Kidney tubule cell (primary cell): ENCODE data around the gene COL3A1.

Experiments used
- DNase-seq: peaks from one replicate; pipeline ENCODE4 v3.0.0-alpha.2; 2018; ENCODE audit warnings: low spot score

The COL3A1 gene

GRCh38 chr2:188975497-188976102 is 1.4 kb downstream of the COL3A1 start:
- DNase-seq: no peak

DNA sequence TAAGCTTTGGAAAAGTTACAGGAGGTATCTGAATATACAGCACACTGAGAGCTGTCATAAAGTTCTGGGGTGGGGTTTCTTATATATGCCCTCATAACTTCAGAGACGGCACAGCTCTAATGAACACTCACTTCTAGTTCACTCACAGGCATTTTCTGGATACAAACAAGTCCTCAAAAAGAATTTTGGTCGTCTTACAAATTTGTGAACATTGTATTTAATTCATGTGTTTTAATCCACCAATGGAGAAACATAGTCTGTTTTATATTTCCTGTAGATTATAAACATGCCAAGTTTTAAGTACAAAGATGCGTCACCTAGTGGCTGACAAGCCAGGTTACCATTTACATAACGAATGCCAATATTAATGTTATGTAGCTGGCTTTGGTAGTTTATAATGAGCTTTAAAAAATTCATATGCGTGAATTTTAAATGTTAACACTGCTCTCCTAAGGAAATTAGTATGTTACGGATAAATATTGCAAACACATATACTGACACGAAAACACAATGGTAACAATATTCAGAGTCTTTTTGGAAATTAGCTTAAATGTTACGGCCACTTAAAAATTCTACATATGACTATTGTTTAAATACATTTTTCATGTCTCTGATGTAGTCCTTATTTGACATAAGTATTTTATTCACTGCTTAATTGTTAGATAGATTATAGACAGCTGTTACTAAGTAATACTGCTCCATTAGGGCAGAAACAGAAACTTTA is 2.5 kb downstream of the COL3A1 start:
- DNase-seq: no peak

GRCh38 chr2:188977317-188977716 is 3.1 kb downstream of the COL3A1 start:
- no peak for DNase-seq

DNA sequence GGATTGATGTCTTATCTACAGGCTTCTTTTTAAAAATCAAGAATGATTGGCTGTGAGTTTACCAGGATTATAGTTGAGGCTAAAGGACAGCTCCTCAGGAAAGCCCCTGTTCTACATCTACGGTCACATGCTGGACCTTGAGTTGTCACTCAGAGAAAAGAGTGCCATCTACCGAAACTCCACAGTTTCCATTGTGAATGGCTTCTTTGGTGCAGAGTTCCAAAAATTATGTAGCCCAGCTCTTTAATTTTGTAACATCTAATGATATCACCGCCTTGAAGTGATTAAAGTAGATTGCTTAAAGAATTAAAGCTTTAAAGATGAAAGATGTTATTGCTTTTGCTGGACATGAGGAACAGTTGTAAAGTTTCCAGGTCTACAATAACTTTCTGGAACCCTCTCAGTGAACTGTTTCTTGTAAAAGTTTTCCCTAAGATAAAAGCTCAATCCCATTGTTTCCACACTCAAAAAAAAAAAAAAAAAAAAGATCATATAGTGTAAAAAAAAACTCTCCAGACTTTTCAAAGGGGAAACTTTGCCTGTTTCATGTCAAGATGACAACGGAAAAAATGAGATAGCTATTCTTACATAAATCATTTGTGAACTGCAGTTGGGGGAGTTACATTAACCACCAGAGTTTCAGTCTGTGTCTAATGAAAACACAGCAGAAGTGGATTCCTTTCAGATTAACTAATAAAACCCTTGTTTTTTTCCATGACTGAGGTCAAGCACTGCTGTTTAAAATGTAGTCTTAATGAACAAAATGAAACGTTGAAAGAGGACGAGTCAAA is 4.3 kb downstream of the COL3A1 start:
- peak; percentile 52 for DNase-seq

DNA sequence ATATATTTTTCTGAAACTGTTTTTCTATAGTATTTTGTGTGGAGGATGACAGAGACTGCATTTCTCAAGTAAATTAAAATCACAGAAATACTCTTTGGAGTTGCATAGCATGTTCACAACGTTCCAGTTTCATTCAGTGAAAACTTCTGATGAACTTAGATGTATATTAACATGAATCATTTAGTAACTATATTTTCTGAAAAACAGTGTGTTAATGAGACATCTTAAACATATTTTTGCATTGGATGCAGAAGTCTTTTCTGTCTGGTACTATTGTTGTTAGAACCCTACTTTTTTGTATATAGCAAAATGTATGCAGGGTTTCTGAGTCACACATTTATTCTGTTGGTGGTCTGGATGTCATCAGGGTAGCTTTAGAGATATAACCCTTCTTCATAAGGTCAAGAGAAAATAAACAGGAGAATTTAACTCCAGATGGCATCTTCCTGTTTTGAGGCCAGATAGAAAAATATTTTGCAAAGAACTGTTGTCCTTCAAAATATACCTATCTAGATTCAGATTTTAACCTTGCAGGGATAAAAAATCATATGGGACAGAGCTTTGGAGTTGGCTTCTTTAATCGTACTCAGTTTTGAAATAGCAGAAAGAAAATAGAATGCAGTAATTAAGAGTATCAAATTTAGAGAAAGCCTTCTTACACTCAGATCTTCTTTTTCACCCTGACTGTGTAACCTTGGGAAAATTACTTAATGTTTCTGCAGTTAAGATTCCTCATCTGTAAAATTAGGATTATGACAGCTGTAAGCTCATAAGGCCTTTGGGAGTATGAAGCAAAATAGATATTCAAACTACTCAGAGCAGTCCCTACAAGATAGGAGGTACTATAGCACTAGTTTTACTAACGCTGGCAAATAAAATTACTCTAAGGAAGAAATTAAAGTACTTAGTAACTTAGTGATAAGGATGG is 5.3 kb downstream of the COL3A1 start:
- DNase-seq: no peak

DNA sequence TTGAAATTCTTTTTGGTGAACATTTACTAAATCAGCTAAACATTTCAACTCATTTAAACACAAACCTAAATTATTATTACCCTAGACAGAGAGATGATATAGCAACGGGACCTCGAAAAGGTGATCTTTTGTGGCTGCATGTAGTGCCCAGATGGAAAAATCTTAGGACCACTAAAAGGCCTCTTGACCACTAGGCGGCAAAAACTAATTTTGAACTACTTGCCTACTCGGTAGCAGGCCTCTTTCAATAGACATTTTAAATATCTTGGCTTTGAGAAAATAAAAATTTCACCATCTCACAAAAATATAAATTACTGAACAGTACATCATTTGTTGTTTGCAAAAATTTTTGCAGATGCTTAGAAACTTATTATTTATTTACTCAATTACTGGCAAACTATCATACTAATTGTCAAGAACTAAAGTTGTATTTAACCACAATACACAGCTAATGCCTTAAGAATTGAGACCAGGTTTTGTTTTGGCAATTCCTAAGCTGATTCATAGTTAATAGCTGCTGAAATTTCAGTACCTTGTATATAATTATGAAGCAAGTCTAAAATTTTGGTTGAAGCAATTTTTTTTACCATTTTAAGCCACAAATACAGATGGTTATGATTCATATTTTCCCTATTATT is 9.4 kb downstream of the COL3A1 start:
- DNase-seq: peak; percentile 12

GRCh38 chr2:188984065-188984491 is 9.9 kb downstream of the COL3A1 start:
- DNase-seq: no peak

DNA sequence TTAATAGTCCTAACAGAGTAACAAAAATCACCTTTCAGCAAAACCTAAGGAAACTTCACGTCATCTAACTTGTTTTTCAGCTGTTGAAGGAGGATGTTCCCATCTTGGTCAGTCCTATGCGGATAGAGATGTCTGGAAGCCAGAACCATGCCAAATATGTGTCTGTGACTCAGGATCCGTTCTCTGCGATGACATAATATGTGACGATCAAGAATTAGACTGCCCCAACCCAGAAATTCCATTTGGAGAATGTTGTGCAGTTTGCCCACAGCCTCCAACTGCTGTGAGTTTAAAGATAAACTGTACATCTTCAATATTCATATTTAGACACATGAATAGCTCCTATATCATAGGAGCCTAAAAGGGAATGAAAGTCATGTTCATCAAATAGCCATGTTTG is 10.5 kb downstream of the COL3A1 start:
- no peak for DNase-seq

DNA sequence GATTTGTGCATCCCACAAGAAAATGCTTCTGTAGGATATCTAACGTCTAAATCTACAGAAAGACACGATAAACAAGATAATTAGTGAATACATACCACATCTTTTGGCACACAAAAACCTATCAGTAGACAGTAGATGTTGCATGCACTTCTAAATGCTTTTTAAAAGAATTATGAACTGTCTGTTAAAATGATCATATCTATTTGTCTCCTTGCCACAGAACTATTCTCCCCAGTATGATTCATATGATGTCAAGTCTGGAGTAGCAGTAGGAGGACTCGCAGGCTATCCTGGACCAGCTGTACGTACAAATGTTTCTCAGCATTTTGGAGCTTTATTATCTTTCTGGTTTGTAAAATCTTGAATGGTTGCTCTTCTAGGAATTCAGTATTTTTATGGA is 12.7 kb downstream of the COL3A1 start:
- DNase-seq: no peak

- DNase-seq: no peak
Measured at GRCh38 chr2:188993247-188993646, 19.1 kb downstream of the COL3A1 start.

- no peak for DNase-seq
Measured at GRCh38 chr2:188997263-188997662, 23.1 kb downstream of the COL3A1 start.

DNA sequence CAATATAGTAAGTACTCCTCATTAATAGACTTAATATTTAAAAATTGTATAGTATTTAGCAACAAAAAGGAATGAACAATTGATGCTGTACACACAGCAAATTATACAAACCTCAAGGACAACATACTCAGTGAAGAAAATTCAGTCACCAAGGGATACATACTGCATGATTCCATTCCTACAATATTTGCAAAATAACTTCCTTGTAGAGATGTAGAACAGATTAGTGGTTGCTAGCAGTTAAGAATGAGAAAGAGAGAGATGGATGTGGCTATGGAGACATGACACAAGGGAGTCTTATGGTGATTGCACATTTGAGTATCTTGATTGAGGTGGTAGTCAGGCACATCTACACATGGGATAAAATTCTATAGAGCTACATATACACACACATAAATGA is 26.0 kb downstream of the COL3A1 start:
- DNase-seq: no peak

- DNase-seq: peak; percentile 37
Measured at GRCh38 chr2:189002079-189002478, 27.9 kb downstream of the COL3A1 start.

- DNase-seq: no peak
Measured at GRCh38 chr2:189008555-189009262, 34.5 kb downstream of the COL3A1 start.

GRCh38 chr2:189010536-189010935 is 36.4 kb downstream of the COL3A1 start:
- no peak for DNase-seq

DNA sequence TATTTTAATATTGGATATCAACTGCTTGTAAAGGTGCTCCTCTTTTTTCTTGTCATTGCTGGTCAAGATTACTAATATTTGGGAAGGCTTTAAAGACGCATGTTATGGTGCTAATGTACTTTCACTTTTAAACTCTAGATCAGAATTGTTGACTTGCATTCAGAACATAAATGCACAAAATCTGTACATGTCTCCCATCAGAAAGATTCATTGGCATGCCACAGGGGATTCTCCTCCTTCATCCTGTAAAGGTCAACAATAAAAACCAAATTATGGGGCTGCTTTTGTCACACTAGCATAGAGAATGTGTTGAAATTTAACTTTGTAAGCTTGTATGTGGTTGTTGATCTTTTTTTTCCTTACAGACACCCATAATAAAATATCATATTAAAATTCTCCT is 38.2 kb downstream of the COL3A1 start:
- no peak for DNase-seq

DNA sequence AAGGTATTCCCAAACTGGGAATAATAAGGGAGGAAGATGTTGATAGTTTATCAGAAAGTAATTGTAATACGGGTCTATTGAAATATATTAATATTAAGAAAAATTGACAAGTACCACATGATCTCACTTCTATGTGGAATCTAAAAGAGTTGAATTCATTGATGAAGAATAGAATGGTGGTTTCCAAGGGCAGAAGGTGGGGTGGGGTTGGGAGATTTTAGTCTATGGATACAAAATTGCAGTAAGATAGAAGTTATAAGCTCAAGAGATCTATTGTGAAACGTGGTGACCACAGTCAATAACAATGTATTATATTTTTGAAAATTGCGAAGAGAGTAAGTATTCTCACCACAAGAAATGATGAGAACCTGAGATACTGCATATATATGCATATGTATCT is 38.9 kb downstream of the COL3A1 start:
- no peak for DNase-seq

DNA sequence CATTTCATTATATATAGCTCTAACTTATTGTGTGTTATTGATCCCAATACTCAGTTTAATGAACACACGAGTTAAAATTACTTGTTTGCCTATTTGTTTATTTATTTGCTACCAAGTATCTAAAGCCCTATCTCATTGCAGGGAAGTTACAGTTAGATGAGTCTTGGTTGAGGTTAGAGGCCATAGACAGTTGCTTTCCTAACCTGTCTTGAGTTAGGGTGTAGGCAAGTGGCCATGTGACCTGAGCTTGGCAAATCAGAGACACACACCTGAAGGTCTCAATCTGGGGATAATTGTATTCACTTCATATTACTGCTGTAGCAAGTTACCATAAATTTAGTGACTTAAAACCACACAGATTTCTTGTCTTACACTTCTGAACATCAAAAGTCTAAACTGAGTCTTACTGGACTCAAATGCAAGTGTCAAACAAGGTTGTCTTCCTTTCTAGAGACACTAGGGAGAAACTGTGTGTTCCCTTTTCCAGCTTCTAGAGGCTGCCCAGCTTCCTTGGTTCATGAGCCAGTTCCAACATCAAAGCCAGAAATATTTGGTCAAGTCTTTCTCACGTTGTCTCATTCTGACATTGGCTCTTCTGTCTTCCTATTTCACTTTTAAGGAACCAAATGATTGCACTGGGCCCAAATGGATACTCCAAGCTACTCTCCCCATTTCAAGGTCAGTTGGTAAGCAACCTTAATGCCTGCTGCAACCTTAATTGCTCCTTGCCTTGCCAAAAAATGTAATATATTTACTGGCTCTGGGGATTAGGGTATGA is 39.7 kb downstream of the COL3A1 start:
- DNase-seq: no peak

DNA sequence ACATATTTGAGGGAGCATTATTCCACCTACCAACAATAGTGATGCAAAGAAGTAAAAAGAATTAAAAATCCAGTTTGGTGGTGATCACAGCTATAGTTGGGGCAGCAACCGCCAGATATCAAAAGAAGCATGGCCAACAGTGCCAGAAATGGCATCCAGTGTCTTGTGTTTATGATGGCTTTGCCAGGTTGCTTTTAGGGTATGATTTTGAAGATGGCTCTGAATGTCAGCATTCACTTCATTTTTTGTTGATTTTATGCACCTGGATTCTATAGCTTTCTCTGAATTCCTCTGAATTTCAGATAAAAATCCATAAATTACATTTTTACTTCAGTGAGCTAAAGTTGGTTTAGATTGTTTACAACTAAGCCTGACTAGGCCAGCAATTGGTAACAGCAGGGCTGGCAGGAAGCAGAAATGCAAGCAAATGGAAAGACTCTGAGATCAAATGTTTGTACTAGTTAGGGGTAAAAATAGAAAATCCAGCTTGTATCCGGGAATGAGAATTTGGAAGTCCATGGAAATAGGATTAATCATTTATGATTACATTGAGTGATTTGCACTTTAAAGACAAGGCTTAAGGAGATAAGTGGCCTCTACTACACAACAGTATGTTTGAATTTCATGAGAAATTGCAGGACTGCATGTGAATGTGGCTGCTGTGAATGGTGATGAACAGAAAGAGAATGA is 40.4 kb downstream of the COL3A1 start:
- DNase-seq: no peak

- no peak for DNase-seq
Measured at GRCh38 chr2:189015359-189015758, 41.2 kb downstream of the COL3A1 start.
